ENCODE measurements around the gene BCAR3. TPM values are rescaled to one million over a fixed set of nuclear protein-coding genes. Genes with fewer than 3 reads are reported as not detected.

The BCAR3 gene
- total RNA-seq, 2 donors from 2014 or later: 32.7 to 48.7 TPM

GRCh38 chr1:93723110-93723509, 41.5 kb upstream of the BCAR3 start:
- H3K4me1 Mint-ChIP-seq: peaks cover 26% of the 10 kb centered on the region
- Histone ChIP-seq H3K27me3 (ENCODE audit: control insufficient read depth, insufficient read depth, low read length, poor library complexity, severe bottlenecking) (no peaks in the 10 kb centered on the region), H3K4me1 (ENCODE audit: control insufficient read depth, insufficient read depth, low read length) (peaks cover 17% of the 10 kb centered on the region), H3K36me3 (ENCODE audit: control insufficient read depth, insufficient read depth, low read length) (no peaks in the 10 kb centered on the region), H3K9me3 (ENCODE audit: control insufficient read depth, low read length) (no peaks in the 10 kb centered on the region), H3K4me3 (ENCODE audit: low read length) (peak overlapping the region; percentile 48), H3K27ac (ENCODE audit: low read depth, low read length) (peak overlapping the region; percentile 97), H3K9ac (ENCODE audit: extremely low read depth, low read length, poor library complexity, severe bottlenecking) (peak overlapping the region; percentile 45)
- 81 to 90% methylated on average over 6 of the region's 6 CpGs for WGBS, 2 experiments (ENCODE audit: insufficient coverage in 1 of 2, insufficient read length in 1 of 2)
- H3K36me3 Mint-ChIP-seq (ENCODE audit: low read depth): no peaks in the 10 kb centered on the region
- H3K27ac Mint-ChIP-seq: peak overlapping the region; percentile 92
- H3K27me3 Mint-ChIP-seq (ENCODE audit: insufficient read depth): no peaks in the 10 kb centered on the region
- TF ChIP-seq, protein P1, sequence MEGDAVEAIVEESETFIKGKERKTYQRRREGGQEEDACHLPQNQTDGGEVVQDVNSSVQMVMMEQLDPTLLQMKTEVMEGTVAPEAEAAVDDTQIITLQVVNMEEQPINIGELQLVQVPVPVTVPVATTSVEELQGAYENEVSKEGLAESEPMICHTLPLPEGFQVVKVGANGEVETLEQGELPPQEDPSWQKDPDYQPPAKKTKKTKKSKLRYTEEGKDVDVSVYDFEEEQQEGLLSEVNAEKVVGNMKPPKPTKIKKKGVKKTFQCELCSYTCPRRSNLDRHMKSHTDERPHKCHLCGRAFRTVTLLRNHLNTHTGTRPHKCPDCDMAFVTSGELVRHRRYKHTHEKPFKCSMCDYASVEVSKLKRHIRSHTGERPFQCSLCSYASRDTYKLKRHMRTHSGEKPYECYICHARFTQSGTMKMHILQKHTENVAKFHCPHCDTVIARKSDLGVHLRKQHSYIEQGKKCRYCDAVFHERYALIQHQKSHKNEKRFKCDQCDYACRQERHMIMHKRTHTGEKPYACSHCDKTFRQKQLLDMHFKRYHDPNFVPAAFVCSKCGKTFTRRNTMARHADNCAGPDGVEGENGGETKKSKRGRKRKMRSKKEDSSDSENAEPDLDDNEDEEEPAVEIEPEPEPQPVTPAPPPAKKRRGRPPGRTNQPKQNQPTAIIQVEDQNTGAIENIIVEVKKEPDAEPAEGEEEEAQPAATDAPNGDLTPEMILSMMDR (conservative IDR thresholded peaks at IDR 0.05): no peak
- DNase-seq: no peak
- H3K9me3 Mint-ChIP-seq: no peaks in the 10 kb centered on the region
- H3K4me3 Mint-ChIP-seq: no peak overlapping the region

DNA sequence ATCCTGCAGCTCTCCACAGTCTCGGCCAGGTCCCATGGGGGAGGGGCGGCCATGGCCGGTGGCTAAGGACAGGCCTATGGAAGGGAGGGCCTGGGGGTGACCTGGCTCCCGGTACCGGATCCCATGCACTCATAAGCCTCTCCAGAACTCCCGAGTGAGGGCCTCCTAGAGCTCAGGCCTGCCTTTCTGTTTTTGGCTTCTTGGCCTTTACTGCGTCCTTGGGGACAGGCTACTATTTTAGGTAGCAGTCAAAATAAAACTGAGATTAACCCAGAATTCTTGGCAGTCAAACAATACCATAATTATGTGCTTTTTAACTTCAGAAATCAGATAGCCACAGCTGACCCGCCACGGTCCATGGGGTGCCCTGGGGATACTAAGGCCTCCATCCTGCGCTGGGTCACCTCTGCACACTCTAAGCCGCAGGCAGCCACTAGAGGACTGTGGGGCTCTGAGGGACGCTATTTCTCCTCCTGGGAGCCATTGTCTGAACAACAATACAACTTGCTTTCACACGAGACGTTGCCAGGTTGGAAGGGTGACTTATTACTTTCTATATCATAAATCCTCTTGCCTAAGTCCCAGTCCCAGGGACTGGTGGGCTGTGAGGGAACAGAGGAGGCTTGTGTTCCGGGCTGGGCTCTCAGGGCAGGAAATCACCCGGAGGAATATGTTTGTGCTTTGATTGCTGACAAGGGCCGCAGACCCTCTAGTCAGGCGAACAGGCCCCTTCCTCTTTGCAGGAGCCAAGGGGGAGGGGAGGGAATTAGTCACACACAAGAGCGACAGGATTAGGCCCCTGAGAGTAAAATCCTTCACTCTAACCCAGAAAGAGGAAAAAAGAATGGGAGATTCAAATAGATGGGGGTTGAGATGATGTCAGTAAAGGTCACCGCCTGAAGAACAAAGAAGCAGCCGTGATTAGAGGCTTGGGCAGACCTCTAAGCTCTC, 40.7 kb upstream of the BCAR3 start:
- Histone ChIP-seq H3K36me3 (ENCODE audit: control insufficient read depth, insufficient read depth, low read length) (no peaks in the 10 kb centered on the region), H3K9me3 (ENCODE audit: control insufficient read depth, low read length) (no peaks in the 10 kb centered on the region), H3K4me3 (ENCODE audit: low read length) (peak overlapping the region; percentile 48), H3K9ac (ENCODE audit: extremely low read depth, low read length, poor library complexity, severe bottlenecking) (peak overlapping the region; percentile 45), H3K4me1 (ENCODE audit: control insufficient read depth, insufficient read depth, low read length) (peaks cover 17% of the 10 kb centered on the region), H3K27me3 (ENCODE audit: control insufficient read depth, insufficient read depth, low read length, poor library complexity, severe bottlenecking) (no peaks in the 10 kb centered on the region), H3K27ac (ENCODE audit: low read depth, low read length) (peak overlapping the region; percentile 97)
- DNase-seq: no peak
- no peaks in the 10 kb centered on the region for H3K27me3 Mint-ChIP-seq (ENCODE audit: insufficient read depth)
- peaks cover 26% of the 10 kb centered on the region for H3K4me1 Mint-ChIP-seq
- no peak overlapping the region for H3K4me3 Mint-ChIP-seq
- 55 to 76% methylated on average over 7 to 20 of the region's 21 CpGs for WGBS, 2 experiments (ENCODE audit: insufficient coverage in 1 of 2, insufficient read length in 1 of 2)
- TF ChIP-seq, protein P1 (conservative IDR thresholded peaks at IDR 0.05): peak; percentile 42
- peak overlapping the region; percentile 92 for H3K27ac Mint-ChIP-seq
- no peaks in the 10 kb centered on the region for H3K9me3 Mint-ChIP-seq
- H3K36me3 Mint-ChIP-seq (ENCODE audit: low read depth): no peaks in the 10 kb centered on the region

DNA sequence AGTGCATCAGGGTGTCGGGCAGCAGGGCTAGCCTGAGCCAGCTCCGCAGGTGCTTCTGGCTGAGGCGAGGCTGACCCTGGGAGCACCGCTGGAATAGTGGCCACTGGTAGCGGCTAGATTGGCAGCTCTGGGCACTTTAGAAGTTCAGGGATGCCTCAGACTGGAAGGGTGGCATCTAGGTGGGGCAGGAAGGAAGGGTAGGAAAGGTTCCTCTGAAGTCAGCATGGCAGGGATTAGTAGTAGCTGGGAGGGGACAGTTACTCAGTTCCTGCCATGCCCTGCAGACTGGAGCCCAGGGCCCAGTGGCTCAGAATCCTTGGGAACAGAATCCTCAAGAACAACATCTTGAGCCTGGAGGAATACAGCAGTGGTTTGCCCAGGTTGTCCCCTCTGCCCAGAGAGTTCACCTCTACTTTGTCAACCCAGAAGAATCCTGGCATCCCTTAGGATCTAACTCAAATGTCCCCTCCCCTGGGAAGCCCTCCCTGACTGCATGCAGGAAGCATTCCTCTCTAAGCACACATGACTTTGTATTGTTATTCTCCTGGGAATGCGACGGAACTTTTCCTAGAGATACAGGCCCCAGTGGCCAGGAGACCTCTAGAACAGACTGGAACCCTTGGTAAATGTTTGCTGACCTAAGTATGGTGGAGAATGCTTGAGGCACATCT, 39.5 kb upstream of the BCAR3 start:
- no peak overlapping the region for H3K4me3 ChIP-seq (ENCODE audit: low read length)
- TF ChIP-seq, protein P1 (conservative IDR thresholded peaks at IDR 0.05): no peak
- no peak overlapping the region for H3K4me3 Mint-ChIP-seq

More for the DNA sequence above, 39.5 kb upstream of the BCAR3 start:
- Mint-ChIP-seq H3K9me3 (no peaks in the 10 kb centered on the region), H3K36me3 (ENCODE audit: low read depth) (no peaks in the 10 kb centered on the region), H3K27ac (no peak overlapping the region), H3K4me1 (peaks cover 38% of the 10 kb centered on the region), H3K27me3 (ENCODE audit: insufficient read depth) (no peaks in the 10 kb centered on the region)
- Histone ChIP-seq H3K9ac (ENCODE audit: extremely low read depth, low read length, poor library complexity, severe bottlenecking) (no peak overlapping the region), H3K27me3 (ENCODE audit: control insufficient read depth, insufficient read depth, low read length, poor library complexity, severe bottlenecking) (no peaks in the 10 kb centered on the region), H3K9me3 (ENCODE audit: control insufficient read depth, low read length) (no peaks in the 10 kb centered on the region), H3K36me3 (ENCODE audit: control insufficient read depth, insufficient read depth, low read length) (no peaks in the 10 kb centered on the region), H3K4me1 (ENCODE audit: control insufficient read depth, insufficient read depth, low read length) (peaks cover 25% of the 10 kb centered on the region), H3K27ac (ENCODE audit: low read depth, low read length) (peak overlapping the region; percentile 97)
- DNase-seq: no peak
- WGBS, 2 experiments (ENCODE audit: insufficient coverage in 1 of 2, insufficient read length in 1 of 2): 94 to 95% methylated on average over 6 to 7 of the region's 7 CpGs
